ENCODE results near the gene CCDC34.

DNA sequence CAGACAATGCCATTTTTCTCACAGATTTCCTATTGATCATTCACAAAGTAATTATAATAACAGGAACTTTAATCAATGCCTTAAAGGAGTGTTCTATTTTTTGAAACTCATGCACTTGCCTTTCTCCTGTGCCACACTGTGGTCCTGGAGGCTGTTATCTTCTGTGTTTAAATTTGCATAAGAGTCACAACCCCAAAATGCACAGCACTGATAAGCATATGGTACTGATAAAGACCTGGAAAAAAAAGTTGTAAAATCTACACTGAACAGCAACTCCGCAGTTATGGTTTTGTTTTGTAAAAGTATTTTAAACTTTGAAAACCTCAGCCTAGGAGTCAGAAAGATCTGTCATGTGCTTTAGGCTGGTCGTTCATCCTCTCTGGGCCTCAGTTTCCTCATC, 9.1 kb upstream of the CCDC34 start:
- TF ChIP-seq, protein P1, sequence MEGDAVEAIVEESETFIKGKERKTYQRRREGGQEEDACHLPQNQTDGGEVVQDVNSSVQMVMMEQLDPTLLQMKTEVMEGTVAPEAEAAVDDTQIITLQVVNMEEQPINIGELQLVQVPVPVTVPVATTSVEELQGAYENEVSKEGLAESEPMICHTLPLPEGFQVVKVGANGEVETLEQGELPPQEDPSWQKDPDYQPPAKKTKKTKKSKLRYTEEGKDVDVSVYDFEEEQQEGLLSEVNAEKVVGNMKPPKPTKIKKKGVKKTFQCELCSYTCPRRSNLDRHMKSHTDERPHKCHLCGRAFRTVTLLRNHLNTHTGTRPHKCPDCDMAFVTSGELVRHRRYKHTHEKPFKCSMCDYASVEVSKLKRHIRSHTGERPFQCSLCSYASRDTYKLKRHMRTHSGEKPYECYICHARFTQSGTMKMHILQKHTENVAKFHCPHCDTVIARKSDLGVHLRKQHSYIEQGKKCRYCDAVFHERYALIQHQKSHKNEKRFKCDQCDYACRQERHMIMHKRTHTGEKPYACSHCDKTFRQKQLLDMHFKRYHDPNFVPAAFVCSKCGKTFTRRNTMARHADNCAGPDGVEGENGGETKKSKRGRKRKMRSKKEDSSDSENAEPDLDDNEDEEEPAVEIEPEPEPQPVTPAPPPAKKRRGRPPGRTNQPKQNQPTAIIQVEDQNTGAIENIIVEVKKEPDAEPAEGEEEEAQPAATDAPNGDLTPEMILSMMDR (conservative IDR thresholded peaks at IDR 0.05 in 1 of 2, IDR thresholded peaks at IDR 0.05 in 1 of 2; ENCODE audit: extremely low read depth in 1 of 2, insufficient read depth in 1 of 2, low read depth in 1 of 2, low read length in 2 of 2), result no peak
- TF ChIP-seq EZH2 (IDR thresholded peaks at IDR 0.05; ENCODE audit: borderline replicate concordance, low read length), result no peak

All from mammary epithelial cell (primary cell).